GM12878 (cell line): ENCODE measurements around the gene SAC3D1. TPM values are rescaled to one million over a fixed set of nuclear protein-coding genes. Genes with fewer than 3 reads are reported as not detected.

Experiments used
- CBX5 ChIP-seq: sonication (generic); IDR thresholded peaks from 2 replicates; pipeline ENCODE4 v1.6.1; 2016; ENCODE audit warnings: low read depth, moderate library complexity, mild to moderate bottlenecking, inconsistent platforms
- CHD2 ChIP-seq: IDR thresholded peaks from 2 replicates; pipeline ENCODE4 v1.6.1; 2011; ENCODE audit warnings: low read depth, low read length, improper control_type of control experiment, borderline replicate concordance
- CHD4 ChIP-seq: fragments of 200-600 bp; sonication (generic); IDR thresholded peaks from 2 replicates; pipeline ENCODE4 v1.6.1; 2016; ENCODE audit warnings: mild to moderate bottlenecking
- CREB1 ChIP-seq: IDR thresholded peaks from 2 replicates; pipeline ENCODE4 v1.6.1; 2012; ENCODE audit warnings: low read depth, mild to moderate bottlenecking, inconsistent platforms
- EED ChIP-seq: sonication (generic); IDR thresholded peaks from 2 replicates; pipeline ENCODE4 v1.6.1; 2016; ENCODE audit warnings: antibody characterized with exemption, low read depth
- GABPA ChIP-seq: IDR thresholded peaks from 2 replicates; pipeline ENCODE4 v1.6.1; 2014; ENCODE audit warnings: antibody characterized with exemption, low read depth, mild to moderate bottlenecking, inconsistent platforms
- HDAC6 ChIP-seq: fragments of 200-600 bp; sonication (generic); IDR thresholded peaks from one replicate; pipeline ENCODE4 v1.8.0; 2017; ENCODE audit warnings: antibody characterized with exemption; ENCODE audit not compliant: unreplicated experiment
- MTA2 ChIP-seq: fragments of 450-650 bp; IDR thresholded peaks from 2 replicates; pipeline ENCODE4 v1.6.1; 2016; ENCODE audit warnings: low read depth, mild to moderate bottlenecking, moderate library complexity
- NFXL1 ChIP-seq: fragments of 450-650 bp; IDR thresholded peaks from 2 replicates; pipeline ENCODE4 v1.6.1; 2017; ENCODE audit warnings: antibody characterized with exemption, mild to moderate bottlenecking, borderline replicate concordance
- PAX8 ChIP-seq: fragments of 450-650 bp; IDR thresholded peaks from 2 replicates; pipeline ENCODE4 v1.6.1; 2017; ENCODE audit warnings: mild to moderate bottlenecking, moderate library complexity
- PKNOX1 ChIP-seq: fragments of 450-650 bp; IDR thresholded peaks from 2 replicates; pipeline ENCODE4 v1.6.1; 2016; ENCODE audit warnings: mild to moderate bottlenecking
- RAD21 ChIP-seq: IDR thresholded peaks from 2 replicates; pipeline ENCODE4 v1.6.1; 2011; ENCODE audit warnings: mild to moderate bottlenecking, low read depth, low read length, moderate library complexity; ENCODE audit not compliant: insufficient read depth
- RELA ChIP-seq: fragments of 450-650 bp; IDR thresholded peaks from 2 replicates; pipeline ENCODE4 v1.8.0; 2014; ENCODE audit warnings: borderline replicate concordance; ENCODE audit not compliant: partially characterized antibody
- SMARCA5 ChIP-seq: fragments of 450-650 bp; IDR thresholded peaks from 2 replicates; pipeline ENCODE4 v1.6.1; 2017; ENCODE audit warnings: mild to moderate bottlenecking
- ZNF207 ChIP-seq: fragments of 450-650 bp; IDR thresholded peaks from 2 replicates; pipeline ENCODE4 v1.6.1; 2014; ENCODE audit warnings: antibody characterized with exemption, mild to moderate bottlenecking, borderline replicate concordance
- ZNF24 ChIP-seq: fragments of 450-650 bp; IDR thresholded peaks from 2 replicates; pipeline ENCODE4 v1.6.1; 2017; ENCODE audit warnings: antibody characterized with exemption, mild to moderate bottlenecking
- polyA plus RNA-seq, 11 experiments: library from polyadenylated mRNA; depleted of rRNA in 4 of 11; unstranded in 6 of 11; stranded (reverse) in 5 of 11; fragments of >200 nt; fragmentation: Nextera tagmentation in 4 of 11; fragmentation: Illumina TruSeq in 1 of 11; extraction: Ambion mirVana in 4 of 11; extraction: Trizol in 1 of 11; gene quantifications; 1 replicate in 1 of 11; 2 replicates in 10 of 11; pipeline versions ENCODE4 v1.2.1 to v1.2.3, GENCODE V29; 2011 to 2016; ENCODE audit warnings: inconsistent platforms in 2 of 11, missing spikeins in 2 of 11, low read depth in 1 of 11
- total RNA-seq, 4 experiments: library from RNA; depleted of rRNA in 3 of 4; stranded (reverse); fragments of >200 nt in 3 of 4; fragmentation: Illumina TruSeq in 1 of 4; extraction: Trizol in 1 of 4; gene quantifications; 2 replicates each; pipeline versions ENCODE4 v1.2.1 to v1.2.3, GENCODE V29; 2013 to 2021
- TF ChIP-seq, protein P1 (sequence below): IDR thresholded peaks from 2 replicates; pipeline ENCODE4 v1.6.1; 2012; ENCODE audit warnings: low read length, inconsistent platforms
- TF ChIP-seq, protein P2 (sequence below), 3 experiments: IDR thresholded peaks in 2 of 3; conservative IDR thresholded peaks in 1 of 3; 2 replicates each; pipeline ENCODE4 v1.5.1; 2011; ENCODE audit warnings: low read depth in 3 of 3, low read length in 3 of 3, mild to moderate bottlenecking in 3 of 3, control low read depth in 2 of 3, moderate library complexity in 2 of 3, inconsistent platforms in 1 of 3, mixed read lengths in 1 of 3; ENCODE audit not compliant: control insufficient read depth in 2 of 3, insufficient read depth in 1 of 3; ENCODE audit errors: extremely low read depth in 1 of 3
- TF ChIP-seq, protein P3 (sequence below): fragments of 450-650 bp; IDR thresholded peaks from 2 replicates; pipeline ENCODE4 v1.6.1; 2017; ENCODE audit warnings: low read depth, mild to moderate bottlenecking, moderate library complexity
- TF ChIP-seq, protein P4 (sequence below): fragments of 450-650 bp; IDR thresholded peaks from 2 replicates; pipeline ENCODE4 v1.6.1; 2016; ENCODE audit warnings: mild to moderate bottlenecking, moderate library complexity, borderline replicate concordance

The SAC3D1 gene
- total and polyA plus RNA-seq, 10 of the 15 experiments (the other 5 are each of a cell fraction or from before 2014, with no cell fraction given), result 0.16 to 44.6 (median 12.1) TPM

- peak; percentile 60; the same call in 1 of the 2 replicates for TF ChIP-seq PKNOX1
- no peak for TF ChIP-seq ZNF24
- TF ChIP-seq GABPA, result no peak
- peak; percentile 94 for TF ChIP-seq SMARCA5
- TF ChIP-seq RAD21, result peak; percentile 87
- TF ChIP-seq RELA, result peak; percentile 8
- TF ChIP-seq, protein P1, sequence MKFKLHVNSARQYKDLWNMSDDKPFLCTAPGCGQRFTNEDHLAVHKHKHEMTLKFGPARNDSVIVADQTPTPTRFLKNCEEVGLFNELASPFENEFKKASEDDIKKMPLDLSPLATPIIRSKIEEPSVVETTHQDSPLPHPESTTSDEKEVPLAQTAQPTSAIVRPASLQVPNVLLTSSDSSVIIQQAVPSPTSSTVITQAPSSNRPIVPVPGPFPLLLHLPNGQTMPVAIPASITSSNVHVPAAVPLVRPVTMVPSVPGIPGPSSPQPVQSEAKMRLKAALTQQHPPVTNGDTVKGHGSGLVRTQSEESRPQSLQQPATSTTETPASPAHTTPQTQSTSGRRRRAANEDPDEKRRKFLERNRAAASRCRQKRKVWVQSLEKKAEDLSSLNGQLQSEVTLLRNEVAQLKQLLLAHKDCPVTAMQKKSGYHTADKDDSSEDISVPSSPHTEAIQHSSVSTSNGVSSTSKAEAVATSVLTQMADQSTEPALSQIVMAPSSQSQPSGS, result no peak
- TF ChIP-seq PAX8, result no peak
- TF ChIP-seq CREB1, result peak; percentile 63; the same call in 1 of the 2 replicates
- TF ChIP-seq, protein P2, sequence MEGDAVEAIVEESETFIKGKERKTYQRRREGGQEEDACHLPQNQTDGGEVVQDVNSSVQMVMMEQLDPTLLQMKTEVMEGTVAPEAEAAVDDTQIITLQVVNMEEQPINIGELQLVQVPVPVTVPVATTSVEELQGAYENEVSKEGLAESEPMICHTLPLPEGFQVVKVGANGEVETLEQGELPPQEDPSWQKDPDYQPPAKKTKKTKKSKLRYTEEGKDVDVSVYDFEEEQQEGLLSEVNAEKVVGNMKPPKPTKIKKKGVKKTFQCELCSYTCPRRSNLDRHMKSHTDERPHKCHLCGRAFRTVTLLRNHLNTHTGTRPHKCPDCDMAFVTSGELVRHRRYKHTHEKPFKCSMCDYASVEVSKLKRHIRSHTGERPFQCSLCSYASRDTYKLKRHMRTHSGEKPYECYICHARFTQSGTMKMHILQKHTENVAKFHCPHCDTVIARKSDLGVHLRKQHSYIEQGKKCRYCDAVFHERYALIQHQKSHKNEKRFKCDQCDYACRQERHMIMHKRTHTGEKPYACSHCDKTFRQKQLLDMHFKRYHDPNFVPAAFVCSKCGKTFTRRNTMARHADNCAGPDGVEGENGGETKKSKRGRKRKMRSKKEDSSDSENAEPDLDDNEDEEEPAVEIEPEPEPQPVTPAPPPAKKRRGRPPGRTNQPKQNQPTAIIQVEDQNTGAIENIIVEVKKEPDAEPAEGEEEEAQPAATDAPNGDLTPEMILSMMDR (IDR thresholded peaks at IDR 0.05 in 2 of 3, conservative IDR thresholded peaks at IDR 0.05 in 1 of 3; ENCODE audit: control insufficient read depth in 2 of 3, extremely low read depth in 1 of 3, insufficient read depth in 1 of 3, low read depth in 3 of 3, low read length in 3 of 3), result peak; percentile 64 to 92 (median 86)
- TF ChIP-seq CHD4, result no peak
- no peak for TF ChIP-seq NFXL1
- TF ChIP-seq HDAC6, result no peak
- TF ChIP-seq EED, result no peak
- TF ChIP-seq, protein P3, sequence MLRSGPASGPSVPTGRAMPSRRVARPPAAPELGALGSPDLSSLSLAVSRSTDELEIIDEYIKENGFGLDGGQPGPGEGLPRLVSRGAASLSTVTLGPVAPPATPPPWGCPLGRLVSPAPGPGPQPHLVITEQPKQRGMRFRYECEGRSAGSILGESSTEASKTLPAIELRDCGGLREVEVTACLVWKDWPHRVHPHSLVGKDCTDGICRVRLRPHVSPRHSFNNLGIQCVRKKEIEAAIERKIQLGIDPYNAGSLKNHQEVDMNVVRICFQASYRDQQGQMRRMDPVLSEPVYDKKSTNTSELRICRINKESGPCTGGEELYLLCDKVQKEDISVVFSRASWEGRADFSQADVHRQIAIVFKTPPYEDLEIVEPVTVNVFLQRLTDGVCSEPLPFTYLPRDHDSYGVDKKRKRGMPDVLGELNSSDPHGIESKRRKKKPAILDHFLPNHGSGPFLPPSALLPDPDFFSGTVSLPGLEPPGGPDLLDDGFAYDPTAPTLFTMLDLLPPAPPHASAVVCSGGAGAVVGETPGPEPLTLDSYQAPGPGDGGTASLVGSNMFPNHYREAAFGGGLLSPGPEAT, result peak; percentile 58; the same call in 1 of the 2 replicates
- TF ChIP-seq ZNF207, result peak; percentile 41; the same call in 1 of the 2 replicates
- TF ChIP-seq CHD2, result peak; percentile 16; the same call in 1 of the 2 replicates
- TF ChIP-seq CBX5, result 0 out of 2 replicates have a peak, but pooled peaks have one; percentile 20
- peak; percentile 40 for TF ChIP-seq MTA2
- TF ChIP-seq, protein P4, sequence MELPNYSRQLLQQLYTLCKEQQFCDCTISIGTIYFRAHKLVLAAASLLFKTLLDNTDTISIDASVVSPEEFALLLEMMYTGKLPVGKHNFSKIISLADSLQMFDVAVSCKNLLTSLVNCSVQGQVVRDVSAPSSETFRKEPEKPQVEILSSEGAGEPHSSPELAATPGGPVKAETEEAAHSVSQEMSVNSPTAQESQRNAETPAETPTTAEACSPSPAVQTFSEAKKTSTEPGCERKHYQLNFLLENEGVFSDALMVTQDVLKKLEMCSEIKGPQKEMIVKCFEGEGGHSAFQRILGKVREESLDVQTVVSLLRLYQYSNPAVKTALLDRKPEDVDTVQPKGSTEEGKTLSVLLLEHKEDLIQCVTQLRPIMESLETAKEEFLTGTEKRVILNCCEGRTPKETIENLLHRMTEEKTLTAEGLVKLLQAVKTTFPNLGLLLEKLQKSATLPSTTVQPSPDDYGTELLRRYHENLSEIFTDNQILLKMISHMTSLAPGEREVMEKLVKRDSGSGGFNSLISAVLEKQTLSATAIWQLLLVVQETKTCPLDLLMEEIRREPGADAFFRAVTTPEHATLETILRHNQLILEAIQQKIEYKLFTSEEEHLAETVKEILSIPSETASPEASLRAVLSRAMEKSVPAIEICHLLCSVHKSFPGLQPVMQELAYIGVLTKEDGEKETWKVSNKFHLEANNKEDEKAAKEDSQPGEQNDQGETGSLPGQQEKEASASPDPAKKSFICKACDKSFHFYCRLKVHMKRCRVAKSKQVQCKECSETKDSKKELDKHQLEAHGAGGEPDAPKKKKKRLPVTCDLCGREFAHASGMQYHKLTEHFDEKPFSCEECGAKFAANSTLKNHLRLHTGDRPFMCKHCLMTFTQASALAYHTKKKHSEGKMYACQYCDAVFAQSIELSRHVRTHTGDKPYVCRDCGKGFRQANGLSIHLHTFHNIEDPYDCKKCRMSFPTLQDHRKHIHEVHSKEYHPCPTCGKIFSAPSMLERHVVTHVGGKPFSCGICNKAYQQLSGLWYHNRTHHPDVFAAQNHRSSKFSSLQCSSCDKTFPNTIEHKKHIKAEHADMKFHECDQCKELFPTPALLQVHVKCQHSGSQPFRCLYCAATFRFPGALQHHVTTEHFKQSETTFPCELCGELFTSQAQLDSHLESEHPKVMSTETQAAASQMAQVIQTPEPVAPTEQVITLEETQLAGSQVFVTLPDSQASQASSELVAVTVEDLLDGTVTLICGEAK, result no peak; the same call in 1 of the 2 replicates
Measured at GRCh38 chr11:65013130-65013887, 27.7 kb upstream of the SAC3D1 start (continued).
